RPMI8226 (cell line): ENCODE results near the gene MAGI3.
"Not testable (repeated sequence)": the region's sequence is repeated elsewhere in the genome, so short reads cannot be mapped to it uniquely, and the experiment has no call there.

ENCODE experiments used
- DNase-seq: peaks from one replicate; pipeline ENCODE4 v3.0.0-alpha.2; 2015

The MAGI3 gene

GRCh38 chr1:113519556-113519955 lies 129.2 kb downstream of the MAGI3 start:
- DNase-seq, result no peak

GRCh38 chr1:113530021-113530420 lies 139.7 kb downstream of the MAGI3 start:
- DNase-seq, result no peak

- no peak for DNase-seq
These were observed 141.0 kb downstream of the MAGI3 start for GRCh38 chr1:113531321-113531720.

DNA sequence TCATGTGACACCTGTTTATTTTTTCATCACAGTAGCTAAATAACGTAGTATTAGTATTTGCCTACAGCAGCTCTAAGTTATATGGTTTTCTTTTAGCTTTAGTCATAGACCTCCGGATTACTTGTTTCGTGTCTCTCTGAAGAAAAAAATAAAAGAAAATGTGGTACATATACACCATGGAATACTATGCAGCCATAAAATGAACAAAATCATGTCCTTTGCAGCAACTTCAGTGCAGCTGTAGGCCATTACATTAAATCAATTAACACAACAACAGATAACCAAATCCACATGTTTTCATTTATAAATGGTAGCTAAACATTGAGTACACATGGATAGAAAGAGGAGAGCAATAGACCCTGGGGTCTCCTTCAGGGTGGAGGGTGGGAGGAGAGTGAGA lies 142.7 kb downstream of the MAGI3 start:
- no peak for DNase-seq

DNA sequence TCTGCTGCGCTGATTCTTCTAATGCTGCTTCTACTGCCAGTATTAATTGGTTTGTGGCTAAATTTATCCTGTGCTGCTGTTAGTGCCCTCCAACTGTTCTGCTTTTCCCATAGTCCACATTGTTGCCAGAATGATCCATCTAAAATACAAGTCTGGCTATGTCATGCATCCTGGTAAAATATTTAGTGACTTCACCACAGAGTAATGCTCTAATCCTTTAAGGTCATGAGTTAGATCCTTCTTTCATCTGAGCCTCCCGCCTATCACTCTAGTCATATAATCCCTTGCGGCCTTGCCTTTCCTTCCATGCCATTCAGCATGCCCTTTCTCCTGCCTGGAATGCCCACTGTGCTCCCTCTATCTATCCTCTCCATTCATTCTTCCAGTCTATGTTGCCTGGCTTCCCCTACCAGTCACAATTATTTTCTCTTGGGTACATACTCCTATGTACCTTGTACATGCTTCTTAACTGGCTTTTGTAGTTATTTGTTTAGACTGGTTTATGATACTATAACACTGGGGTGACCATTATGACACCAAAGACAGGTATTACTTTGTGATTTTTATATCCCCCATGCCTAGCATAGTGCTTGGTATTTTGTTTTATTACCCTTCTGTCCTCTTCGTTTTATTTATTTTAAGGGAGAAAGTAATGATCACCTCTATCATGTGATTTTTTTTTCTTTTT lies 144.0 kb downstream of the MAGI3 start:
- DNase-seq, result no peak

DNA sequence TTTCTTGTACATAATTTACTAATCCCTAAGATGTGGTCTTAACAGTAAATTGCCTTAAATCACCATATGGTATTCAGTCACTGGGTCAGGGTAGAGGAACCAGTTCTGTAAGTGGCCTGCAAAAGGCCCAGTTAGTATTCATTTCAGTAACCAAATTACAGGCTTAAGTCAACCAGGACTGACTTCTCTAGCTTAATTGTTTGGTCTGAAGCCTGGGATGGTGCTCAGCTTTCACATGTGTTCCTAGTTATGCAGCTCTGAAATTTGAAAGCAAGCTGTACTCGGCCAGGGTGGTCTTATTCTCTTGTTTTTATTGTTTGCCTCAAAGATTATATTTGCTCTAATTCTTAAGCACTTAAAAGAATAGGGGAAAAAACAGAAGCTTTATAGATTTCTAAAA lies 144.6 kb downstream of the MAGI3 start:
- no peak for DNase-seq

DNA sequence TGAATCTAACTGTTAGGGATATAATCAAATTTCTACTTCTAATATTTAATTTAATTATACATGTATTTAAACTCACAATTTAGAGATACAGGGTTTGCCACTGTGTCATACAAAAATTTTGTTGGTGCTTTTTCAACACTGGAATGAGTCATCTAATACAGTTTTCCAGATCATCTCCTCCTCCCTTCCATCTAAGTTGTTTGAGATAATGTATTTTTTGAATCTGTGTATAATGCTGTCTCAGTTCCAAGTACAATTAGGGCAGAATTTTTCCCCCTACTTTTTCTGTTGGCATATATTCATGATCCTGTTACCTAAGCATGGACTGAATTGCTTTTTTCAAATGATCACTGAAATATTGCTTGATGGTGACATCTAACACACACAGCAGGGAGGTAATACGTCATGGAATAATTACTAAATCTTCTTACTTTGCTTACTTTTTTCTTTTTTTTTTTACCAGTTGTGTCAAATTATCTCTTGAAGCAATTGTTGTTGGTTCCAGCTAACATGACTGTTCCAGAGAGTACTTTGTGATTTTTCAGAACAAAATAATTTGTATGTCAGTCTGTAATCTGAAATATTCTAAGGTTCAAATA lies 146.0 kb downstream of the MAGI3 start:
- no peak for DNase-seq

- DNase-seq, result no peak
These were observed 147.9 kb downstream of the MAGI3 start for GRCh38 chr1:113538225-113538624.

DNA sequence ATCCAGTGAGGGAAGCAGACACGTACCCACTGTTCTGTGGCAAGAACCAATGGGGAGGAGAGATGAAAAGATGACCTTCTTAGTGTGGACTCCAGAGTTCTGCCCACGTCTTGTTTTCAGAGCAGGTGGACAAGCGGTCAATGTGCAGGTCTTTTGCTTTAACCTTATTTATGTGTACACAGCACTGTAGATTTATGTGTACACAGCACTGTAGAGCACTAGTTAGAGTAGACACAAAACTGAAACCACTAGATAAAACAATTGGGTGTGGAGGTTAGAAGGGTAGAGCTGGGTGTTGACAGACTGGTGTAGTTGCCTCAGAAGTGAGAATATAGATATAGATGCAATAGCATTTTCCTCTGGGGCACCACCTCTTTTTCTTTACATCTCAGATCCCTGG lies 150.0 kb downstream of the MAGI3 start:
- no peak for DNase-seq

- no peak for DNase-seq
These were observed 150.8 kb downstream of the MAGI3 start for GRCh38 chr1:113541106-113541505.

- DNase-seq, result no peak
These were observed 151.9 kb downstream of the MAGI3 start for GRCh38 chr1:113542221-113542701.

DNA sequence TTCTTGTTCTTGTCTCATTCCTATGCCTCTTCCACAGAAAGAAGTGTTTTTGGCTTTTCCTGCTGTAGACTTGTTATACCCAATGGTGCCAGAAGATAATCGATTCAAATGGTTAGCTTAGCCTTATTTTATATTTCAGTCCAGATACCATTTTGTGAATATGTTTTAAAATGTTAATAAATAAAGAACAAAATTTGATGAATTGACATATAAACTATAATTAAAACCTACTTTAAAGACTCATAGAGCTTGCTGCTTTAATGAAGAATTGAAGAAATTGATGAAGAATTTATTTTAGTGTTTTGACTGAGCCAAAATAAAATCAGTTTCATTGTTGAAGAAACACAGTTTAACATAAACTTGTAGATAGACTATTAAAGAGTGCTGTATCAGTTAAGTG lies 152.8 kb downstream of the MAGI3 start:
- DNase-seq, result no peak

GRCh38 chr1:113545210-113545609 lies 154.9 kb downstream of the MAGI3 start:
- no peak for DNase-seq

DNA sequence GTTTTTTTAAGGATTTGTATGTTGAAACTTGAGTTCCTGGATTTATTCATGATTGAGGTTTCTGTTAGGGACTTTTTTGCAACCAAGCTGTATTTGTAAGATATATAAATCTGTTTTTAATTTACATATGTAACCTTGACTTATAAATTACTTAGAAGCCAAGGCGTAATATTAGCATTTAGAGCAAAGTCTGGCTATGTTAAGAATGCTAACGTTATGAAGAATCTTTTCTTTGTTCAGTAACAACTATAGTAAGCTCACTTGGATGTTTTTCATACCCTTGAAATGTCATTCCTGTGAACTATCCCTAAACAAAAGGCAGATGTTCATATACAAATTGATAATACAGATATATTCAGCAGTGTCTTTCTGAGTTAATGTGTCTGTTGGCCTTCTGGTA lies 155.3 kb downstream of the MAGI3 start:
- DNase-seq, result no peak

GRCh38 chr1:113551728-113552127 lies 161.4 kb downstream of the MAGI3 start:
- no peak for DNase-seq

- DNase-seq, result no peak
These were observed 161.9 kb downstream of the MAGI3 start for GRCh38 chr1:113552244-113552643.

- no peak for DNase-seq
These were observed 166.9 kb downstream of the MAGI3 start for GRCh38 chr1:113557187-113557586.

- DNase-seq, result no peak
These were observed 175.3 kb downstream of the MAGI3 start for GRCh38 chr1:113565621-113566020.

DNA sequence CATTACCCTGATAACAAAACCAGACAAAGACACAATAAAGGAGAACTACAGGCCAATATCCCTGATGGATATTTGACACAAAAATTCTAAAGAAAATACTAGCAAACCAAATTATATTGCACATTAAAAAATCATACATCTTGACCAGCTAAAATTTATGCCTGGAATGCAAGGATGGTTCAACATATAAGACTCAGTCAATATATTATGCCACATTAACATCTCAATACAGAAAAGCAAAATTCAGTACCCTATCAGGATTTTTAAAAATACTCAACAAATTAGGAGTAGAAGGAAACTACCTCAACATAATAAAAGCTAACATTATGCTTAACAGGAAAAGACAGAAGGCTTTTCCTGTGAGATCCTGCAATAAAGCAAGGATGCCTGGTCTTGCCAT lies 177.1 kb downstream of the MAGI3 start:
- DNase-seq, result no peak

GRCh38 chr1:113575744-113576260 lies 185.5 kb downstream of the MAGI3 start:
- DNase-seq, result not testable (repeated sequence)

GRCh38 chr1:113576271-113576670 lies 186.0 kb downstream of the MAGI3 start:
- no peak for DNase-seq

DNA sequence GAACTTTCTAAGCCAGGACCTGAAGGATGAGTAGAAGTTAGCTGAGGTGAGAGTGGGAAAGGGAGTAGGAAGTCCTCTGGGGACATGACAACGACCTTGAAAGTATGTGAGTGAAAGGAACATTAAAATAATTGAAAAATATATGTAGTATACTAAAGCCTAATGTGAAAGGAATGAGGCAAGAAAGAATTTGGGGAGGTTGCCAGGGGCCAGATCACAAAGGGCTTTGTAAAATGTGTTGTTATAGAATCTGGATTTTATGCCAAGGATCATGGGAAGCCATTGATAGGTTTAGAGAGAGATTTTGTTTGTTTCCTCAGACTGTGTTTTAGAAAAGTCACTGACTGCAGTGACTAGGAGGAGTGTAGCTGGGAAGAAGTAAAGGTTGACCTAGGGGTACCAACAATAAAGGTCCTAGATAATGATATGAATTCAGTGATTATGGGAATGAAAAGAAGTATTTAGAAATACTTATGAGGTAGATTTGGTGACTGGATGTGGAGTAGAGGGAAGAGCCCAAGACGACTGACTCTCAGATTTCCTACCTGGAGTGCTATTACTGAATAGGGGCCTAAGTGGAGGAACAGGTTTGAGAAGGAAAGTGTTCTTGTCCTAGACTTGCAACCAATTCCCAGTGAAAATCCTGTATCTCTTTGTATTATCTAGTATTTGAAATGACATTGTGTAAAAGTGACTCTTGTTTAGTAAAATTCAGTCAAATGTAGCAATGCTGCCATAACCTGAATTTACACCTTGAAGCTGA lies 189.1 kb downstream of the MAGI3 start:
- DNase-seq, result no peak

DNA sequence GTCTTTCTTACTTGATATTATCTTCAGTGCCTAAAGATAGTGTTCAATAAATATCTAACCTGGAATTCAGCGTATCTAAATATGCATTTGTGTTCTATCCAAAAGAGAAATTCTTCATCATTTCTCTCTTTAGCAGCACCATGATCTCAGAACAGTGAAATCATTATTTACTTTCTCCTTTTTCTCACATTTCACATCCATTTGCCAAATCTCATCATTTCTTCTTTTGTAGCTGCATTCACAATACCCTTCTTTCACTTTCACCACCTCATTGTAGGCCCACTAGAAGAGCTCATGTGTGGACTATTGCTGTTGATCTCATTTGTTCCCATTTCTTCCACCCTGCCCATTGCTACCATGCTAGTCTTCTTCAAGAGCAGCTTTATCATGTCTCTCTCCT lies 191.0 kb downstream of the MAGI3 start:
- DNase-seq, result no peak

DNA sequence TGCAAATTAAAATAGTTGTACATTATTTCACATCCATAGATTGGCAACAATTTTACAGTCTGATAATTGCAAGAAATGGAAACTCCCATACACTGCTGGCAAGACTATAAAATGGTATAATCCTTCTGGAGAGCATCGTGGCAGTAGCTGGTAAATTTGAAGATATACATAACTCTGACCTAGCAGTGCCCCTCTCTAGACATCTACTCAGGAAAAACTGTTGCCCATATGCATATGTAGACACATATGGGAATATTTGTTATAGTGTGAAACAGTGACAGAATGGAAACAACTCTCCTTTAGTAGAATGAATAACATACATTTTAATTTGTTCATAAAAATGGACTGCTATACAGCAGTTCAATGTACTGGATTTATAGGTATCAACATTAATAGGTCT lies 191.8 kb downstream of the MAGI3 start:
- DNase-seq, result no peak
